MM.1S (cell line): Measurements from ENCODE around the gene ECT2.

Experiments
- DNase-seq: peaks from one replicate; pipeline ENCODE4 v3.0.0-alpha.2; 2015
- H2AFZ ChIP-seq: fragments of 300-600 bp; sonication (generic); 2 replicates; pipeline ENCODE4 v1.6.0; 2016; ENCODE audit warnings: antibody characterized with exemption, low read length
- H3F3A ChIP-seq: fragments of 300-600 bp; sonication (generic); 2 replicates; pipeline ENCODE4 v1.6.1; 2016; ENCODE audit warnings: mild to moderate bottlenecking, antibody characterized with exemption, low read length, moderate library complexity, mixed read lengths; ENCODE audit not compliant: insufficient read depth
- H3K27ac ChIP-seq: fragments of 300-600 bp; sonication (generic); 2 replicates; pipeline ENCODE4 v1.5.1; 2016; ENCODE audit warnings: mild to moderate bottlenecking, low read length
- H3K27me3 ChIP-seq: fragments of 300-600 bp; sonication (generic); replicated peaks from 2 replicates; pipeline ENCODE4 v1.6.0; 2016; ENCODE audit warnings: low read length; ENCODE audit not compliant: insufficient read depth
- H3K36me3 ChIP-seq: fragments of 300-600 bp; sonication (generic); replicated peaks from 2 replicates; pipeline ENCODE4 v1.6.1; 2016; ENCODE audit warnings: mild to moderate bottlenecking, low read length, mixed read lengths; ENCODE audit not compliant: insufficient read depth
- H3K4me1 ChIP-seq: fragments of 300-600 bp; sonication (generic); 2 replicates; pipeline ENCODE4 v1.6.1; 2016; ENCODE audit warnings: low read length, mixed read lengths
- H3K4me2 ChIP-seq: fragments of 300-600 bp; sonication (generic); 2 replicates; pipeline ENCODE4 v1.6.0; 2016; ENCODE audit warnings: low read depth, low read length
- H3K4me3 ChIP-seq: fragments of 300-600 bp; sonication (generic); 2 replicates; pipeline ENCODE4 v1.5.1; 2016; ENCODE audit warnings: low read length, mixed read lengths
- H3K79me2 ChIP-seq: fragments of 300-600 bp; sonication (generic); 2 replicates; pipeline ENCODE4 v1.6.1; 2016; ENCODE audit warnings: mixed run types, low read length, mixed read lengths
- H3K9ac ChIP-seq: fragments of 300-600 bp; sonication (generic); 2 replicates; pipeline ENCODE4 v1.6.1; 2016; ENCODE audit warnings: low read length, mixed read lengths
- H3K9me2 ChIP-seq: fragments of 300-600 bp; sonication (generic); replicated peaks from 2 replicates; pipeline ENCODE4 v1.6.1; 2016; ENCODE audit warnings: mild to moderate bottlenecking, low read length, mixed read lengths; ENCODE audit not compliant: insufficient read depth
- H3K9me3 ChIP-seq: fragments of 300-600 bp; sonication (generic); replicated peaks from 2 replicates; pipeline ENCODE4 v1.6.1; 2016; ENCODE audit warnings: mild to moderate bottlenecking, low read length, mixed read lengths; ENCODE audit not compliant: insufficient read depth
- H4K20me1 ChIP-seq: fragments of 300-600 bp; sonication (generic); 2 replicates; pipeline ENCODE4 v1.6.1; 2016; ENCODE audit warnings: mild to moderate bottlenecking, low read length, moderate library complexity, mixed read lengths; ENCODE audit not compliant: insufficient read depth
- EZH2 ChIP-seq: fragments of 300-600 bp; sonication (generic); optimal IDR thresholded peaks from 2 replicates; pipeline ENCODE3; 2017; ENCODE audit warnings: low read depth, mild to moderate bottlenecking, antibody characterized with exemption, low read length, mixed read lengths
- EZH2phosphoT487 ChIP-seq: fragments of 300-600 bp; sonication (generic); IDR thresholded peaks from 2 replicates; pipeline ENCODE4 v1.6.1; 2018; ENCODE audit warnings: antibody characterized with exemption, low read length
- TF ChIP-seq, protein P1 (sequence below): fragments of 300-600 bp; sonication (generic); IDR thresholded peaks from 2 replicates; pipeline ENCODE4 v1.5.1; 2016; ENCODE audit warnings: antibody characterized with exemption, low read length, mixed read lengths

Gene ECT2

DNA sequence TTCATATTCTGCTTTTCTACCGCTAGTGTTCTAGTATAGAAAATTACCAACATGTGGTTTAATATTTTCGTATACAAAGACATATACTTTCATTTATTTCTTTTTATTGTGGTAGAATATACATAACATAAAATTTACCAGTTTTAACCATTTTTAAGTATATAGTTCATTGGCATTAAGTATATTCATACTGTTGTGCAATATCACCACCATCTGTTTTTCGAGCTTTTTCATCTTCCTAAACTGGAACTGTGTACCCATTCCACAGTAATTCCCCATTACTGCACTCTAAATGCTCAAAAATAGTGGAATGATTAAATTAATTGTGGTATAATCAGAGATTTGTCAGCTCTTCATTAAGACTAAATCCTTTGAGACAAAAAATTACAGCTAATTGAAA is 62.9 kb downstream of the ECT2 start:
- no peaks in the 10 kb centered on the region for H3K9me3 ChIP-seq
- H4K20me1 ChIP-seq, result no peaks in the 10 kb centered on the region
- H3K4me2 ChIP-seq, result no peak overlapping the region
- no peak overlapping the region for H3K9ac ChIP-seq
- 0 out of 2 replicates have a peak, but pooled peaks cover 3% of the 10 kb centered on the region for H3K36me3 ChIP-seq
- no peak for TF ChIP-seq EZH2phosphoT487
- TF ChIP-seq EZH2, result no peak
- TF ChIP-seq, protein P1, sequence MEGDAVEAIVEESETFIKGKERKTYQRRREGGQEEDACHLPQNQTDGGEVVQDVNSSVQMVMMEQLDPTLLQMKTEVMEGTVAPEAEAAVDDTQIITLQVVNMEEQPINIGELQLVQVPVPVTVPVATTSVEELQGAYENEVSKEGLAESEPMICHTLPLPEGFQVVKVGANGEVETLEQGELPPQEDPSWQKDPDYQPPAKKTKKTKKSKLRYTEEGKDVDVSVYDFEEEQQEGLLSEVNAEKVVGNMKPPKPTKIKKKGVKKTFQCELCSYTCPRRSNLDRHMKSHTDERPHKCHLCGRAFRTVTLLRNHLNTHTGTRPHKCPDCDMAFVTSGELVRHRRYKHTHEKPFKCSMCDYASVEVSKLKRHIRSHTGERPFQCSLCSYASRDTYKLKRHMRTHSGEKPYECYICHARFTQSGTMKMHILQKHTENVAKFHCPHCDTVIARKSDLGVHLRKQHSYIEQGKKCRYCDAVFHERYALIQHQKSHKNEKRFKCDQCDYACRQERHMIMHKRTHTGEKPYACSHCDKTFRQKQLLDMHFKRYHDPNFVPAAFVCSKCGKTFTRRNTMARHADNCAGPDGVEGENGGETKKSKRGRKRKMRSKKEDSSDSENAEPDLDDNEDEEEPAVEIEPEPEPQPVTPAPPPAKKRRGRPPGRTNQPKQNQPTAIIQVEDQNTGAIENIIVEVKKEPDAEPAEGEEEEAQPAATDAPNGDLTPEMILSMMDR, result no peak
- no peaks in the 10 kb centered on the region for H3K4me1 ChIP-seq
- no peak overlapping the region for H3K4me3 ChIP-seq
- H3K27ac ChIP-seq, result no peak overlapping the region
- no peaks in the 10 kb centered on the region for H3K79me2 ChIP-seq
- H3K9me2 ChIP-seq, result no peaks in the 10 kb centered on the region
- H3K27me3 ChIP-seq, result no peaks in the 10 kb centered on the region
- no peak for DNase-seq
- H3F3A ChIP-seq, result no peaks in the 10 kb centered on the region
- H2AFZ ChIP-seq, result no peak overlapping the region

DNA sequence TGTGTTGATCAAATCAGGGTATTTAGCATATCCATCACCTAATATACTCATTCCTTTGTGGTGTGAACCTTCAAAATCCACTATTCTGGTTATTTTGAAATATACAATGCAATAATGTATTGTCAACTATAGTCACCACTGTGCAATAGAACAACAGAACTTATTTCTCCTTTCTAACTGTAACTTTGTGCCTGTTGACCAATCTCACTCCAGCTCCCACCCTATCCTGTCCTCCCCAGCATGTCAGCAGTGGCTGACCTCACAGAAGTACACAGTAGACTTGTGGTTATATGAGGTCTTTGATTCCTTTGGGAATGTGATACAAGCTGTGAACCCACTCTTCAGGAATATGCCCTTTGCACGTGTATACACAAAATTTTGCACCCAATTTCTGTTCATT is 64.2 kb downstream of the ECT2 start:
- no peak overlapping the region for H3K4me2 ChIP-seq
- no peaks in the 10 kb centered on the region for H3F3A ChIP-seq
- no peak for DNase-seq
- H2AFZ ChIP-seq, result no peak overlapping the region
- no peaks in the 10 kb centered on the region for H4K20me1 ChIP-seq
- no peaks in the 10 kb centered on the region for H3K4me1 ChIP-seq
- no peak overlapping the region for H3K9ac ChIP-seq
- no peaks in the 10 kb centered on the region for H3K9me3 ChIP-seq
- no peaks in the 10 kb centered on the region for H3K27me3 ChIP-seq
- no peak overlapping the region for H3K27ac ChIP-seq
- H3K36me3 ChIP-seq, result peaks cover 3% of the 10 kb centered on the region; the same call in 1 of the 2 replicates
- no peak overlapping the region for H3K4me3 ChIP-seq
- TF ChIP-seq EZH2 (no peak), EZH2phosphoT487 (no peak)
- TF ChIP-seq, protein P1, result no peak
- no peaks in the 10 kb centered on the region for H3K9me2 ChIP-seq
- no peaks in the 10 kb centered on the region for H3K79me2 ChIP-seq

DNA sequence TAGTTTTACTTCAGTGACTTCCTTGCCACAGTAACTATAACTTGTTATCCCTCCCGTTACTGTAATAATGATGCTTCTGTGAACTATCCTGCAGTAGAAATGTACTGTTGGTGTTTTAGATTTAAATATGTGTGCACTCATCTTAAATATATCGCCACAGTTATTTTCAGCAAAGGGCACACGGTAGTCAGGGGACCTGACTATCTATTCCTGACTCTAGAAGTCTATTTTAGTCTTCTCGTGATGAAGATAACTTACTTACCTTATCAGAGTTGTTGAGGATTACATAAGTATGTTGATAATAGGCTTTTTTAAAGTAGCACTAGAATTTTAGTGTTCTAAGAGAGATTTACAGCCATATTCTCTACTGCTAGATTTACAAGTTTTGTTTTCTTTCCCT is 65.3 kb downstream of the ECT2 start:
- Histone ChIP-seq H3F3A (no peaks in the 10 kb centered on the region), H3K27me3 (no peaks in the 10 kb centered on the region), H3K4me2 (no peak overlapping the region), H3K9me2 (no peaks in the 10 kb centered on the region), H3K9me3 (no peaks in the 10 kb centered on the region), H3K36me3 (peaks cover 8% of the 10 kb centered on the region; the same call in 1 of the 2 replicates), H3K4me3 (no peak overlapping the region), H3K79me2 (no peaks in the 10 kb centered on the region), H3K4me1 (no peaks in the 10 kb centered on the region), H4K20me1 (no peaks in the 10 kb centered on the region), H3K9ac (no peak overlapping the region), H2AFZ (no peak overlapping the region), H3K27ac (no peak overlapping the region)
- TF ChIP-seq EZH2, result no peak
- TF ChIP-seq EZH2phosphoT487, result no peak
- no peak for DNase-seq

GRCh38 chr3:172816281-172816680 is 65.8 kb downstream of the ECT2 start:
- no peaks in the 10 kb centered on the region for H3K9me3 ChIP-seq
- H3K4me2 ChIP-seq, result no peak overlapping the region
- peaks cover 8% of the 10 kb centered on the region; the same call in 1 of the 2 replicates for H3K36me3 ChIP-seq
- no peaks in the 10 kb centered on the region for H3K9me2 ChIP-seq
- H4K20me1 ChIP-seq, result no peaks in the 10 kb centered on the region
- H2AFZ ChIP-seq, result no peak overlapping the region
- no peaks in the 10 kb centered on the region for H3K4me1 ChIP-seq
- no peak overlapping the region for H3K9ac ChIP-seq
- no peaks in the 10 kb centered on the region for H3K27me3 ChIP-seq
- no peak overlapping the region for H3K4me3 ChIP-seq
- TF ChIP-seq, protein P1, result no peak
- TF ChIP-seq EZH2phosphoT487, result no peak
- TF ChIP-seq EZH2, result no peak
- no peak overlapping the region for H3K27ac ChIP-seq
- H3F3A ChIP-seq, result no peaks in the 10 kb centered on the region
- H3K79me2 ChIP-seq, result no peaks in the 10 kb centered on the region
- no peak for DNase-seq
